ENCODE results near the gene TRABD2B.

DNA sequence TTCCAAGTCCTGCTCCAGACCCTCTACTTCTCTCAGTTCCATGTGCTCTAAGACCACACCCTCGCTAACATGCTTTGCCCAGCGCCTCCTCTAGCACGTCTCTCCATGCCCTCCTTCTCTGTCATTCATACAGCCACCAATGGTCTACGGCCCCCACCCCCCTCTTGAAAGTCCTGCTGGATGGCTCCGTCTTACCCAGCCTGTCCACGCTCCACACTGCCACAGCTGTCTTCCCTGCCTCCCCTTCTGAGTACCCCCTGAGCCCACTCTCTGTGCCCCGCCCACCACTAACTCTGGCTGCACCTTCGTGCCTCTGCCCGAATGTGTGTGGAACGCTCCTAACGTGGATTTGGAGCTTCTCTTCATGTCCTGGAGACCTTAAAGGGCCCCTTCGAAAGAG, 244.6 kb downstream of the TRABD2B start:
- TF ChIP-seq CTCF (IDR thresholded peaks at IDR 0.05; ENCODE audit: insufficient read depth, low read depth, low read length) (no peak), EZH2 (IDR thresholded peaks at IDR 0.05; ENCODE audit: insufficient read depth, low read length) (no peak)
